Gastroesophageal sphincter (tissue), 4 donors: ENCODE measurements around the gene WDR5B. TPM values are rescaled to one million over a fixed set of nuclear protein-coding genes. Genes with fewer than 3 reads are reported as not detected.
"Not testable (repeated sequence)": the region's sequence is repeated elsewhere in the genome, so short reads cannot be mapped to it uniquely, and the experiment has no call there.

ENCODE experiments used
- ATAC-seq: fragments of 150-250 bp; one replicate; pipeline ENCODE4 v1.9.1; 2016; ENCODE audit warnings: mild to moderate bottlenecking, moderate library complexity
- H3K27ac ChIP-seq, 4 donors: fragments of 200-600 bp; sonication (generic) in 3 of 4; 1 replicate in 3 of 4; 2 replicates in 1 of 4; pipeline ENCODE4 v1.5.1; 2016 to 2019
- H3K27me3 ChIP-seq: fragments of 200-600 bp; sonication (generic); one replicate; pipeline ENCODE4 v1.5.1; 2019
- H3K36me3 ChIP-seq, 2 donors: fragments of 200-600 bp; sonication (generic); one replicate each; pipeline ENCODE4 v1.5.1; 2019; ENCODE audit warnings: control low read depth in 1 of 2
- H3K4me1 ChIP-seq, 3 donors: fragments of 200-600 bp; sonication (generic); 1 replicate in 2 of 3; 2 replicates in 1 of 3; pipeline ENCODE4 v1.5.1; 2016 to 2019; ENCODE audit warnings: control low read depth in 2 of 3
- H3K4me3 ChIP-seq, 2 donors: fragments of 200-600 bp; sonication (generic); one replicate each; pipeline ENCODE4 v1.5.1; 2019; ENCODE audit warnings: mild to moderate bottlenecking in 1 of 2, moderate library complexity in 1 of 2
- H3K9me3 ChIP-seq, 3 donors: fragments of 200-600 bp; sonication (generic); one replicate each; pipeline ENCODE4 v1.5.1; 2017 to 2019; ENCODE audit warnings: control low read depth in 2 of 3
- EP300 ChIP-seq: sonication (generic); formaldehyde crosslinking; IDR thresholded peaks from one replicate; pipeline ENCODE4 v1.6.1; 2017; ENCODE audit warnings: antibody characterized with exemption, mild to moderate bottlenecking
- POLR2A ChIP-seq, 2 donors: fragments of 450-650 bp; IDR thresholded peaks; one replicate each; pipeline ENCODE4 v1.6.1; 2017; ENCODE audit warnings: antibody characterized with exemption in 2 of 2, mild to moderate bottlenecking in 2 of 2, moderate library complexity in 1 of 2
- POLR2AphosphoS5 ChIP-seq: sonication (generic); formaldehyde crosslinking; IDR thresholded peaks from one replicate; pipeline ENCODE4 v1.6.1; 2017; ENCODE audit warnings: antibody characterized with exemption
- WGBS, 2 donors: methylation state at CpG; one replicate each; pipeline ENCODE4 v1.1.5; 2018; ENCODE audit warnings: low coverage in 1 of 2; 5-methylcytosine and 5-hydroxymethylcytosine counted together
- total RNA-seq, 4 donors: library from RNA; depleted of rRNA; stranded (reverse); fragments of >200 nt; gene quantifications; one replicate each; pipeline ENCODE4 v1.1.0, GENCODE V29; 2016
- TF ChIP-seq, protein P1 (sequence below), 4 experiments: fragments of 200-600 bp in 2 of 4; fragments of 450-650 bp in 2 of 4; sonication (generic) in 1 of 4; IDR thresholded peaks; one replicate each; pipeline ENCODE4 v1.5.1; 2017 to 2019; ENCODE audit warnings: antibody characterized with exemption in 4 of 4, mild to moderate bottlenecking in 2 of 4, moderate library complexity in 2 of 4

Gene WDR5B
- total RNA-seq, 4 donors from 2014 or later, result 3.7 to 7.5 (median 4.1) TPM

DNA sequence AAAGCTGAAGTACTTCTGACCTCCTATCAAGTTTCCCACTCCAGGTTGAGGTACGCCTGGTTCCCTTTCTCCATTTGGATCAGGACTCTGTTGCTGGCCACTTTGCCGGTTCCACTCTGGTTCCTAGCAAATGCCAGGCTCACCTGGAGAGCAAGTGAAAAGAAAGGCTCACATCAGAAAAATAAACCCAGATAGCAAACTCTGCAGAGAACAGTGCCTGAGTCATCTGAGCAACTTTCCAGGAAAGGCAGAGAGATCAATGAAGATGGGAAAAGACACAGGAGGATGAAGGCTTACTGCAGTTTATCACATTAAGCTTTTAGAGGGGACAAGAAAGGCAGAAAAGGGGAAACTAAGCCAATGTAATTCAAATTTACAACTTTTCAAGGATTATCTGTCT is 41.8 kb upstream of the WDR5B start:
- no peaks in the 10 kb centered on the region for H3K9me3 ChIP-seq
- no peaks in the 10 kb centered on the region for H3K4me1 ChIP-seq
- ATAC-seq, result no peak
- WGBS, 2 donors, result 94% methylated on average over 2 of the region's 2 CpGs; no CpG with 5 or more reads in 1 of the 2 donors
- no peak overlapping the region for H3K4me3 ChIP-seq
- H3K36me3 ChIP-seq, result peaks cover 0 to 85% of the 10 kb centered on the region in 2 donors
- TF ChIP-seq POLR2AphosphoS5 (no peak), POLR2A (IDR thresholded peaks at IDR 0.05) (no peak), EP300 (no peak)
- TF ChIP-seq, protein P1, sequence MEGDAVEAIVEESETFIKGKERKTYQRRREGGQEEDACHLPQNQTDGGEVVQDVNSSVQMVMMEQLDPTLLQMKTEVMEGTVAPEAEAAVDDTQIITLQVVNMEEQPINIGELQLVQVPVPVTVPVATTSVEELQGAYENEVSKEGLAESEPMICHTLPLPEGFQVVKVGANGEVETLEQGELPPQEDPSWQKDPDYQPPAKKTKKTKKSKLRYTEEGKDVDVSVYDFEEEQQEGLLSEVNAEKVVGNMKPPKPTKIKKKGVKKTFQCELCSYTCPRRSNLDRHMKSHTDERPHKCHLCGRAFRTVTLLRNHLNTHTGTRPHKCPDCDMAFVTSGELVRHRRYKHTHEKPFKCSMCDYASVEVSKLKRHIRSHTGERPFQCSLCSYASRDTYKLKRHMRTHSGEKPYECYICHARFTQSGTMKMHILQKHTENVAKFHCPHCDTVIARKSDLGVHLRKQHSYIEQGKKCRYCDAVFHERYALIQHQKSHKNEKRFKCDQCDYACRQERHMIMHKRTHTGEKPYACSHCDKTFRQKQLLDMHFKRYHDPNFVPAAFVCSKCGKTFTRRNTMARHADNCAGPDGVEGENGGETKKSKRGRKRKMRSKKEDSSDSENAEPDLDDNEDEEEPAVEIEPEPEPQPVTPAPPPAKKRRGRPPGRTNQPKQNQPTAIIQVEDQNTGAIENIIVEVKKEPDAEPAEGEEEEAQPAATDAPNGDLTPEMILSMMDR (IDR thresholded peaks at IDR 0.05), result no peak
- no peak overlapping the region for H3K27ac ChIP-seq
- no peaks in the 10 kb centered on the region for H3K27me3 ChIP-seq

GRCh38 chr3:122456074-122456473 is 40.2 kb upstream of the WDR5B start:
- Histone ChIP-seq H3K27ac (no peak overlapping the region), H3K4me3 (no peak overlapping the region), H3K36me3 (peaks cover 0 to 83% of the 10 kb centered on the region in 2 donors), H3K27me3 (no peaks in the 10 kb centered on the region), H3K9me3 (no peaks in the 10 kb centered on the region), H3K4me1 (no peaks in the 10 kb centered on the region)
- TF ChIP-seq POLR2AphosphoS5, result no peak
- no peak for TF ChIP-seq POLR2A (IDR thresholded peaks at IDR 0.05)
- TF ChIP-seq, protein P1 (IDR thresholded peaks at IDR 0.05), result no peak
- no peak for TF ChIP-seq EP300
- no peak for ATAC-seq

GRCh38 chr3:122451371-122451770 is 35.5 kb upstream of the WDR5B start:
- Histone ChIP-seq H3K27me3 (no peaks in the 10 kb centered on the region), H3K36me3 (peaks cover 0 to 77% of the 10 kb centered on the region in 2 donors), H3K4me3 (no peak overlapping the region), H3K27ac (no peak overlapping the region), H3K4me1 (no peaks in the 10 kb centered on the region), H3K9me3 (no peaks in the 10 kb centered on the region)
- ATAC-seq, result no peak
- TF ChIP-seq, protein P1 (IDR thresholded peaks at IDR 0.05), result no peak
- TF ChIP-seq POLR2AphosphoS5 (no peak), EP300 (no peak), POLR2A (IDR thresholded peaks at IDR 0.05) (no peak)
- WGBS, 2 donors, result 73 to 80% methylated on average over 2 to 3 of the region's 3 CpGs

DNA sequence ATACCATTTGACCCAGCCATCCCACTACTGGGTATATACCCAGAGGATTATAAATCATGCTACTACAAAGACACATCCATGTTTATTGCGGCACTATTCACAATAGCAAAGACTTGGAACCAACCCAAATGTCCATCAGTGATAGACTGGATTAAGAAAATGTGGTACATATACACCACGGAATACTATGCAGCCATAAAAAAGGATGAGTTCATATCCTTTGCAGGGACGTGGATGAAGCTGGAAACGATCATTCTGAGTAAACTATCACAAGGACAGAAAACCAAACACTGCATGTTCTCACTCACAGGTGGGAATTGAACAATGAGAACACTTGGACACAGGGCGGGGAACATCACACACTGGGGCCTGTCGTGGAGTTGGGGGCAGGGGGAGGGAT is 32.4 kb upstream of the WDR5B start:
- H3K27me3 ChIP-seq, H3K4me1 ChIP-seq, H3K27ac ChIP-seq, ATAC-seq, H3K4me3 ChIP-seq, H3K9me3 ChIP-seq: not testable (repeated sequence)
- H3K36me3 ChIP-seq, result peaks cover 0 to 92% of the 10 kb centered on the region in 2 donors
- WGBS, 2 donors, result 97 to 100% methylated on average over 4 to 5 of the region's 6 CpGs

DNA sequence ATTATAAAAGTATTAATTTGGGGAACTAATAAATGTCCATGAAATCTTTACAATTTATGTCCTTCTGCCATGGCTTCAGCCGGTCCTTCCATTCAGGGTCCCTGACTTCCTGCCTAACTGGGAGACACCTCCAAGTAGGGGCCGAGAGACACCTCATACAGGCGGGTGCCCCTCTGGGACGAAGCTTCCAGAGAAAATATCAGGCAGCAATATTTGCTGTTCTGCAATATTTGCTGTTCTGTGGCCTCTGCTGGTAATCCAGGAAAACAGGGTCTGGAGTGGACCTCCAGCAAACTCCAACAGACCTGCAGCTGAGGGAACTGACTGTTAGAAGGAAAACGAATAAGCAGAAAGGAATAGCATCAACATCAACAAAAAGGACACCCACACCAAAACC is 28.6 kb upstream of the WDR5B start:
- peaks cover under 1 to 92% of the 10 kb centered on the region in 2 donors for H3K36me3 ChIP-seq
- H3K9me3 ChIP-seq, ATAC-seq, H3K4me1 ChIP-seq, H3K27ac ChIP-seq, H3K27me3 ChIP-seq, H3K4me3 ChIP-seq: not testable (repeated sequence)
- 92 to 100% methylated on average over 2 to 5 of the region's 5 CpGs for WGBS, 2 donors

DNA sequence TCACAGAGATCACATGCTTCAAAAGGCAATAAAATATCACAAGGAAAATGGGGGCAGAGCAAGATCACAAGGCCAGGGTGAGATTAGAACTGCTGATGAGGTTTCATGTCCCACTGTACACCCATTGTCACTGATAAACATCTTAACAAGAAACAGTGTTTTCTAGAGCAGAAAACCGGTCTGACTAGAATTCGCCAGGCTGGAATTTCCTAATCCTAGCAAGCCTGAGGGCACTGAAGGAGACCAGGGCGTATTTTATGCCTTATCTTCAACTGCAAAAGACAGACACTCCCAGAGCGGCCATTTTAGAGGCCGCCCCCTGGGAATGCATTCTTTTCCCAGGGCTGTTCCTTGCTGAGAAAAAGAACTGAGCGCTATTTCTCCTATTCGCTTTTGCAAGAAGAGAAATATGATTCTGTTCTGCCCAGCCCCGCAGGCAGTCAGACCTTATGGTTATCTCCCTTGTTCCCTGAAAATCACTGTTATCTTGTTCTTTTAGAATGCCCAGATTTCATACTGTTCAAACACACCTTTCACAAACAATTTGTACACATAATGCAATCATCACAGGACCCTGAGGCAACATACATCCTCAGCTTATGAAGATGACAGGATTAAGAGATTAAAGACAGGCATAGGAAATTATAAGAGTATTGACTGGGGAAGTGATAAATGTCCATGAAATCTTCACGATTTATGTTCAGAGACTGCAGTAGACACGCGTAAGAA is 28.1 kb upstream of the WDR5B start:
- not testable (repeated sequence) for H3K4me3 ChIP-seq, ATAC-seq, H3K4me1 ChIP-seq, H3K27me3 ChIP-seq, H3K9me3 ChIP-seq, H3K27ac ChIP-seq
- peaks cover 3 to 92% of the 10 kb centered on the region in 2 donors for H3K36me3 ChIP-seq
- 96% methylated on average over 5 to 10 of the region's 11 CpGs for WGBS, 2 donors
